Measurements from ENCODE around the gene ATG13.
A peak's percentile ranks its signal among the peaks of the same experiment; 100 is the strongest.
"Not testable (repeated sequence)": the region's sequence is repeated elsewhere in the genome, so short reads cannot be mapped to it uniquely, and the experiment has no call there.

The ATG13 gene

GRCh38 chr11:46706886-46707285 is 89.5 kb downstream of the ATG13 start:
- no peak for DNase-seq (ENCODE audit: extremely low read depth, low read depth)
- no peak for TF ChIP-seq CTCF (IDR thresholded peaks at IDR 0.05; ENCODE audit: low read depth, low read length)

- not testable (repeated sequence) for DNase-seq (ENCODE audit: extremely low read depth, low read depth)
These were observed 92.0 kb downstream of the ATG13 start for GRCh38 chr11:46709351-46709750.

GRCh38 chr11:46710821-46711269 is 93.5 kb downstream of the ATG13 start:
- DNase-seq (ENCODE audit: extremely low read depth, low read depth) = peak; percentile 74
- TF ChIP-seq CTCF (IDR thresholded peaks at IDR 0.05; ENCODE audit: low read depth, low read length) = no peak

GRCh38 chr11:46711303-46711702 is 94.0 kb downstream of the ATG13 start:
- no peak for TF ChIP-seq CTCF (IDR thresholded peaks at IDR 0.05; ENCODE audit: low read depth, low read length)
- no peak for DNase-seq (ENCODE audit: extremely low read depth, low read depth)

GRCh38 chr11:46712874-46713576 is 95.7 kb downstream of the ATG13 start:
- DNase-seq (ENCODE audit: extremely low read depth, low read depth) = no peak
- TF ChIP-seq CTCF (IDR thresholded peaks at IDR 0.05; ENCODE audit: low read depth, low read length) = no peak

GRCh38 chr11:46717825-46718154 is 100.4 kb downstream of the ATG13 start:
- not testable (repeated sequence) for DNase-seq (ENCODE audit: extremely low read depth, low read depth)

- TF ChIP-seq CTCF (IDR thresholded peaks at IDR 0.05; ENCODE audit: low read depth, low read length) = no peak
- no peak for DNase-seq (ENCODE audit: extremely low read depth, low read depth)
These were observed 101.0 kb downstream of the ATG13 start for GRCh38 chr11:46718155-46719019.

- no peak for DNase-seq (ENCODE audit: extremely low read depth, low read depth)
- TF ChIP-seq CTCF (IDR thresholded peaks at IDR 0.05; ENCODE audit: low read depth, low read length) = no peak
These were observed 101.7 kb downstream of the ATG13 start, which contains the start of gene F2 for GRCh38 chr11:46719048-46719542. Gene F2, plus strand, starts transcription at chr11:46719213. Its CDS starts 23 bp downstream, at chr11:46719236.

Measured in AG09319 (cell line).